Astrocyte (in vitro differentiated cells and primary cell): ENCODE results near the gene SMIM28. TPM values are rescaled to one million over a fixed set of nuclear protein-coding genes. Genes with fewer than 3 reads are reported as not detected.

Experiments used
- DNase-seq: peaks from one replicate; pipeline ENCODE4 v3.0.0-alpha.2; 2010; ENCODE audit warnings: low read depth
- FAIRE-seq: peaks from 2 replicates; lab custom pipeline; 2011; peaks lifted over from hg19 to GRCh38; lab: Jason Lieb, UNC
- H2AFZ ChIP-seq: 2 replicates; pipeline ENCODE4 v1.6.0; 2012; ENCODE audit warnings: low read depth, low read length, inconsistent platforms
- H3K27ac ChIP-seq: 2 replicates; pipeline ENCODE4 v1.5.1; 2011; ENCODE audit warnings: low read depth, low read length, inconsistent platforms
- H3K27me3 ChIP-seq: 2 replicates; pipeline ENCODE4 v1.6.0; 2011; ENCODE audit warnings: low read length, inconsistent platforms; ENCODE audit not compliant: insufficient read depth
- H3K36me3 ChIP-seq: 2 replicates; pipeline ENCODE4 v1.5.1; 2011; ENCODE audit warnings: low read length, inconsistent platforms; ENCODE audit not compliant: insufficient read depth
- H3K4me1 ChIP-seq: 2 replicates; pipeline ENCODE4 v1.5.1; 2011; ENCODE audit warnings: low read length, inconsistent platforms; ENCODE audit not compliant: insufficient read depth
- H3K4me2 ChIP-seq: 2 replicates; pipeline ENCODE4 v1.6.0; 2012; ENCODE audit warnings: low read length, inconsistent platforms
- H3K4me3 ChIP-seq: 2 replicates; pipeline ENCODE4 v1.5.1; 2011; ENCODE audit warnings: low read depth, mild to moderate bottlenecking, low read length, inconsistent platforms; ENCODE audit not compliant: insufficient read depth
- H3K79me2 ChIP-seq: 2 replicates; pipeline ENCODE4 v1.6.0; 2012; ENCODE audit warnings: mild to moderate bottlenecking, low read length, inconsistent platforms; ENCODE audit not compliant: insufficient read depth
- H3K9ac ChIP-seq: 2 replicates; pipeline ENCODE4 v1.6.0; 2012; ENCODE audit warnings: mild to moderate bottlenecking, low read length, inconsistent platforms
- H3K9me3 ChIP-seq: 2 replicates; pipeline ENCODE4 v1.5.1; 2012; ENCODE audit warnings: low read depth, mild to moderate bottlenecking, low read length, inconsistent platforms; ENCODE audit not compliant: insufficient read depth
- H4K20me1 ChIP-seq: 2 replicates; pipeline ENCODE4 v1.6.0; 2012; ENCODE audit warnings: low read length, inconsistent platforms; ENCODE audit not compliant: insufficient read depth
- H3K27ac Mint-ChIP-seq: one replicate; pipeline ENCODE4 v1.8.0; 2021; ENCODE audit warnings: mild to moderate bottlenecking, mixed read lengths; ENCODE audit not compliant: unreplicated experiment
- H3K27me3 Mint-ChIP-seq: one replicate; pipeline ENCODE4 v1.8.0; 2021; ENCODE audit warnings: low read depth, mixed read lengths; ENCODE audit not compliant: unreplicated experiment
- H3K36me3 Mint-ChIP-seq: one replicate; pipeline ENCODE4 v1.8.0; 2021; ENCODE audit warnings: low read depth, mixed read lengths; ENCODE audit not compliant: unreplicated experiment
- H3K4me1 Mint-ChIP-seq: one replicate; pipeline ENCODE4 v1.8.0; 2021; ENCODE audit warnings: low read depth, mixed read lengths; ENCODE audit not compliant: unreplicated experiment
- H3K4me3 Mint-ChIP-seq: one replicate; pipeline ENCODE4 v1.8.0; 2021; ENCODE audit warnings: mild to moderate bottlenecking, moderate library complexity, mixed read lengths; ENCODE audit not compliant: unreplicated experiment
- H3K9me3 Mint-ChIP-seq: one replicate; pipeline ENCODE4 v1.8.0; 2021; ENCODE audit warnings: mild to moderate bottlenecking, mixed read lengths; ENCODE audit not compliant: unreplicated experiment
- EZH2 ChIP-seq: IDR thresholded peaks from 2 replicates; pipeline ENCODE4 v1.6.1; 2012; ENCODE audit warnings: mild to moderate bottlenecking, low read length, inconsistent platforms; ENCODE audit not compliant: insufficient read depth
- total RNA-seq: library from RNA; stranded (reverse); gene quantifications from 2 replicates; pipeline ENCODE4 v1.2.1, GENCODE V29; 2021
- TF ChIP-seq, protein P1 (sequence below): IDR thresholded peaks from 2 replicates; pipeline ENCODE4 v1.5.1; 2011; ENCODE audit warnings: low read depth, mild to moderate bottlenecking, inconsistent platforms, low read length, moderate library complexity; ENCODE audit not compliant: insufficient read depth

Gene SMIM28
- total RNA-seq, 1 donor from 2014 or later = not detected

DNA sequence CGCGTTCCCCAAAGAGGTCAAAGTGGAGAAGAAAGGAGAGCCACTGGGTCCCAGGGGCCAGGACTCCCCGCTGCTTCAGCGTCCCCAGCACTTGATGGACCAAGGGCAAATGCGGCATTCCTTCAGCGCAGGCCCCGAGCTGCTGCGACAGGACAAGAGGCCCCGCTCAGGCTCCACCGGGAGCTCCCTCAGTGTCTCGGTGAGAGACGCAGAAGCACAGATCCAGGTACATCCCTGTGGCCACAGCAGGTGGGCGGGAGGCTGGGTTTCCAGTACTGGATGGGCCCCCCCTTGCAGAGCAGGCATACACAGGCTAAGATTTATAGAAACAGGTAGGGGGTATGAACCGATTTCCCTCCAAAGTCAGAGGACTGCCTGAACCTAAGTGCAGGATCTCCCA, 42.7 kb upstream of the SMIM28 start:
- H3K27ac ChIP-seq = no peak overlapping the region
- H4K20me1 ChIP-seq = no peaks in the 10 kb centered on the region
- H3K36me3 ChIP-seq = no peaks in the 10 kb centered on the region
- no peaks in the 10 kb centered on the region for H3K27me3 ChIP-seq
- H2AFZ ChIP-seq = no peak overlapping the region
- no peak overlapping the region for H3K4me3 ChIP-seq
- H3K4me3 Mint-ChIP-seq = no peak overlapping the region
- peaks cover 4% of the 10 kb centered on the region for H3K36me3 Mint-ChIP-seq
- H3K4me1 ChIP-seq = no peaks in the 10 kb centered on the region
- no peaks in the 10 kb centered on the region for H3K9me3 ChIP-seq
- no peaks in the 10 kb centered on the region for H3K79me2 ChIP-seq
- no peak overlapping the region for H3K9ac ChIP-seq
- DNase-seq = no peak
- TF ChIP-seq EZH2 = no peak
- TF ChIP-seq, protein P1, sequence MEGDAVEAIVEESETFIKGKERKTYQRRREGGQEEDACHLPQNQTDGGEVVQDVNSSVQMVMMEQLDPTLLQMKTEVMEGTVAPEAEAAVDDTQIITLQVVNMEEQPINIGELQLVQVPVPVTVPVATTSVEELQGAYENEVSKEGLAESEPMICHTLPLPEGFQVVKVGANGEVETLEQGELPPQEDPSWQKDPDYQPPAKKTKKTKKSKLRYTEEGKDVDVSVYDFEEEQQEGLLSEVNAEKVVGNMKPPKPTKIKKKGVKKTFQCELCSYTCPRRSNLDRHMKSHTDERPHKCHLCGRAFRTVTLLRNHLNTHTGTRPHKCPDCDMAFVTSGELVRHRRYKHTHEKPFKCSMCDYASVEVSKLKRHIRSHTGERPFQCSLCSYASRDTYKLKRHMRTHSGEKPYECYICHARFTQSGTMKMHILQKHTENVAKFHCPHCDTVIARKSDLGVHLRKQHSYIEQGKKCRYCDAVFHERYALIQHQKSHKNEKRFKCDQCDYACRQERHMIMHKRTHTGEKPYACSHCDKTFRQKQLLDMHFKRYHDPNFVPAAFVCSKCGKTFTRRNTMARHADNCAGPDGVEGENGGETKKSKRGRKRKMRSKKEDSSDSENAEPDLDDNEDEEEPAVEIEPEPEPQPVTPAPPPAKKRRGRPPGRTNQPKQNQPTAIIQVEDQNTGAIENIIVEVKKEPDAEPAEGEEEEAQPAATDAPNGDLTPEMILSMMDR = no peak
- no peaks in the 10 kb centered on the region for H3K9me3 Mint-ChIP-seq
- no peak overlapping the region for H3K4me2 ChIP-seq
- FAIRE-seq = no peak
- no peak overlapping the region for H3K27ac Mint-ChIP-seq
- H3K4me1 Mint-ChIP-seq = no peaks in the 10 kb centered on the region
- H3K27me3 Mint-ChIP-seq = no peaks in the 10 kb centered on the region

DNA sequence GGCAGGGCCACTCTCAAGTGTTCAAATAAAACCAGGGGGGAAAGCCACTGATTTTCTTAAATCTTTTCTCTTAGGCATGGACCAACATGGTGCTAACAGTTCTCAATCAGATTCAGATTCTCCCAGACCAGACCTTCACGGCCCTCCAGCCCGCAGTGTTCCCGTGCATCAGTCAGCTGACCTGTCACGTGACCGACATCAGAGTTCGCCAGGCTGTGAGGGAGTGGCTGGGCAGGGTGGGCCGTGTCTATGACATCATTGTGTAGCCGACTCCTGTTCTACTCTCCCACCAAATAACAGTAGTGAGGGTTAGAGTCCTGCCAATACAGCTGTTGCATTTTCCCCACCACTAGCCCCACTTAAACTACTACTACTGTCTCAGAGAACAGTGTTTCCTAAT, 41.5 kb upstream of the SMIM28 start:
- Mint-ChIP-seq H3K4me3 (no peak overlapping the region), H3K4me1 (no peaks in the 10 kb centered on the region), H3K36me3 (peaks cover 4% of the 10 kb centered on the region), H3K9me3 (no peaks in the 10 kb centered on the region), H3K27me3 (no peaks in the 10 kb centered on the region), H3K27ac (no peak overlapping the region)
- H3K36me3 ChIP-seq = no peaks in the 10 kb centered on the region
- H3K9me3 ChIP-seq = no peaks in the 10 kb centered on the region
- H3K27me3 ChIP-seq = no peaks in the 10 kb centered on the region
- no peak overlapping the region for H3K27ac ChIP-seq
- H3K9ac ChIP-seq = no peak overlapping the region
- no peaks in the 10 kb centered on the region for H3K79me2 ChIP-seq
- H3K4me1 ChIP-seq = no peaks in the 10 kb centered on the region
- no peak for FAIRE-seq
- no peak overlapping the region for H3K4me2 ChIP-seq
- no peak for DNase-seq
- H4K20me1 ChIP-seq = no peaks in the 10 kb centered on the region
- no peak overlapping the region for H2AFZ ChIP-seq
- no peak overlapping the region for H3K4me3 ChIP-seq
- TF ChIP-seq EZH2 = no peak
- TF ChIP-seq, protein P1 = no peak

DNA sequence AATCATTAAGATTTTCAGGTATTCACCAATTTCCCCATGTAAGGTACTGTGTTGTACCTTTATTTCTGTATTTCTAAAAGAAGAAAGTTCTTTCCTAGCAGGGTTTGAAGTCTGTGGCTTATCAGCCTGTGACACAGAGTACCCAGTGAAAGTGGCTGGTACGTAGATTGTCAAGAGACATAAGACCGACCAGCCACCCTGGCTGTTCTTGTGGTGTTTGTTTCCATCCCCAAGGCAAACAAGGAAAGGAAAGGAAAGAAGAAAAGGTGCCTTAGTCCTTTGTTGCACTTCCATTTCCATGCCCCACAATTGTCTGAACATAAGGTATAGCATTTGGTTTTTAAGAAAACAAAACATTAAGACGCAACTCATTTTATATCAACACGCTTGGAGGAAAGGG, 40.6 kb upstream of the SMIM28 start:
- TF ChIP-seq EZH2 = no peak
- TF ChIP-seq, protein P1 = no peak
- no peak overlapping the region for H3K27ac Mint-ChIP-seq
- no peaks in the 10 kb centered on the region for H3K9me3 ChIP-seq
- FAIRE-seq = no peak
- H3K9ac ChIP-seq = no peak overlapping the region
- no peak overlapping the region for H3K4me2 ChIP-seq
- no peaks in the 10 kb centered on the region for H3K27me3 ChIP-seq
- H3K4me3 Mint-ChIP-seq = no peak overlapping the region
- no peak overlapping the region for H3K27ac ChIP-seq
- no peaks in the 10 kb centered on the region for H3K9me3 Mint-ChIP-seq
- no peaks in the 10 kb centered on the region for H4K20me1 ChIP-seq
- H3K4me3 ChIP-seq = no peak overlapping the region
- H2AFZ ChIP-seq = no peak overlapping the region
- H3K4me1 ChIP-seq = no peaks in the 10 kb centered on the region
- no peaks in the 10 kb centered on the region for H3K4me1 Mint-ChIP-seq
- no peaks in the 10 kb centered on the region for H3K36me3 ChIP-seq
- H3K27me3 Mint-ChIP-seq = no peaks in the 10 kb centered on the region
- H3K36me3 Mint-ChIP-seq = peaks cover 4% of the 10 kb centered on the region
- DNase-seq = no peak
- H3K79me2 ChIP-seq = no peaks in the 10 kb centered on the region
